Upper lobe of left lung (tissue), 4 donors: ENCODE results near the gene SYCP3.

Source experiments
- CTCF ChIP-seq, 6 experiments: fragments of 450-650 bp in 4 of 6; fragments of 200-600 bp in 2 of 6; sonication (generic) in 2 of 6; IDR thresholded peaks; one replicate each; pipeline ENCODE4 v1.5.1; 2016 to 2019; ENCODE audit warnings: antibody characterized with exemption in 6 of 6
- POLR2A ChIP-seq, 4 donors: fragments of 450-650 bp; IDR thresholded peaks; one replicate each; pipeline ENCODE4 v1.5.1; 2016 to 2017; ENCODE audit warnings: antibody characterized with exemption in 4 of 4, mild to moderate bottlenecking in 2 of 4
- POLR2AphosphoS5 ChIP-seq, 2 donors: sonication (generic); formaldehyde crosslinking; IDR thresholded peaks; one replicate each; pipeline ENCODE4 v1.5.1; 2017; ENCODE audit warnings: antibody characterized with exemption in 2 of 2

DNA sequence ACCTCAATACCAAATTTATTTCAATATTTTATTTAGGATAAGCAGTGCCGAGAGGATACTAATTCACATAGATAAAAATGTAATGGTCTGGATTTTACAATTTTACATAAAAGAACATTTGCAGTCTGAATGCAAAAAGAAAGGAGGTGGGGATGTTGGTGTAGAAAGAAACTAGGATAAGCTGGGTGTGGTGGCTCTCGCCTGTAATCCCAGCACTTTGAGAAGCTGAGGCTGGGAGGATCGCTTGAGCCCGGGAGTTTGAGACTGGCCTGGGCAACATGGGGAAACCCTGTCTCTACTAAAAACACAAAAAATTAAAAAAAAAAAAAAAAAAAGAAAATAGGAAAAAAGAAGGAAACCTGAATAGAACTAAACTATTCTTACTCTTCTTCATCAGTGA, 16.9 kb downstream of the SYCP3 start:
- TF ChIP-seq POLR2A (IDR thresholded peaks at IDR 0.05), result no peak
- no peak for TF ChIP-seq CTCF (IDR thresholded peaks at IDR 0.05)
- TF ChIP-seq POLR2AphosphoS5 (IDR thresholded peaks at IDR 0.05), result no peak
